OCI-LY1 (cell line): Measurements from ENCODE around the gene MAP3K14.

ENCODE experiments used
- H2AFZ ChIP-seq: fragments of 200-600 bp; sonication (generic), shearing (Covaris generic); 2 replicates; pipeline ENCODE4 v1.6.0; 2014; ENCODE audit warnings: antibody characterized with exemption, mild to moderate bottlenecking, low read length
- H3F3A ChIP-seq: fragments of 200-600 bp; sonication (generic), shearing (Covaris generic); 2 replicates; pipeline ENCODE4 v1.6.0; 2014; ENCODE audit warnings: mild to moderate bottlenecking, antibody characterized with exemption, low read length, moderate library complexity; ENCODE audit not compliant: insufficient read depth
- H3K27ac ChIP-seq: fragments of 200-600 bp; sonication (generic); 2 replicates; pipeline ENCODE4 v1.5.1; 2014; ENCODE audit warnings: low read length, mixed run types, mild to moderate bottlenecking, low read depth; ENCODE audit not compliant: poor library complexity, severe bottlenecking
- H3K27me3 ChIP-seq: fragments of 200-600 bp; sonication (generic); 2 replicates; pipeline ENCODE4 v1.6.0; 2014; ENCODE audit warnings: antibody characterized with exemption, mild to moderate bottlenecking, low read length, moderate library complexity; ENCODE audit not compliant: insufficient read depth
- H3K36me3 ChIP-seq: fragments of 200-600 bp; sonication (generic); 2 replicates; pipeline ENCODE4 v1.6.1; 2014; ENCODE audit warnings: mild to moderate bottlenecking, antibody characterized with exemption, low read length, moderate library complexity, mixed read lengths; ENCODE audit not compliant: insufficient read depth
- H3K4me1 ChIP-seq: fragments of 200-600 bp; sonication (generic); 2 replicates; pipeline ENCODE4 v1.5.1; 2014; ENCODE audit warnings: mild to moderate bottlenecking, low read length, moderate library complexity; ENCODE audit not compliant: insufficient read depth, severe bottlenecking
- H3K4me2 ChIP-seq: fragments of 200-600 bp; sonication (generic), shearing (Covaris generic); 2 replicates; pipeline ENCODE4 v1.6.1; 2014; ENCODE audit warnings: low read length
- H3K4me3 ChIP-seq: fragments of 200-600 bp; sonication (generic); 2 replicates; pipeline ENCODE4 v1.5.1; 2014; ENCODE audit warnings: low read length, low read depth, mild to moderate bottlenecking, mixed read lengths; ENCODE audit not compliant: poor library complexity, severe bottlenecking
- H3K79me2 ChIP-seq: fragments of 200-600 bp; shearing (Covaris generic); 2 replicates; pipeline ENCODE4 v1.6.1; 2016; ENCODE audit warnings: mixed run types, low read length, mixed read lengths; ENCODE audit not compliant: insufficient read depth
- H3K9ac ChIP-seq: fragments of 200-600 bp; sonication (generic), shearing (Covaris generic); 2 replicates; pipeline ENCODE4 v1.6.1; 2014; ENCODE audit warnings: mild to moderate bottlenecking, low read length, mixed read lengths
- H3K9me2 ChIP-seq: fragments of 200-600 bp; sonication (generic), shearing (Covaris generic); 2 replicates; pipeline ENCODE4 v1.6.1; 2014; ENCODE audit warnings: low read depth, mild to moderate bottlenecking, low read length, mixed read lengths
- H3K9me3 ChIP-seq: fragments of 200-600 bp; shearing (Covaris generic); 2 replicates; pipeline ENCODE4 v1.6.1; 2014; ENCODE audit warnings: low read length, mixed read lengths
- H4K20me1 ChIP-seq: fragments of 200-600 bp; sonication (generic), shearing (Covaris generic); 2 replicates; pipeline ENCODE4 v1.6.0; 2016; ENCODE audit warnings: mild to moderate bottlenecking, low read length; ENCODE audit not compliant: insufficient read depth
- EZH2 ChIP-seq: fragments of 200-600 bp; sonication (generic), shearing (Covaris generic); IDR thresholded peaks from 2 replicates; pipeline ENCODE4 v1.8.0; 2017; ENCODE audit warnings: borderline replicate concordance, mixed run types, mild to moderate bottlenecking, antibody characterized with exemption, low read length, moderate library complexity, mixed read lengths
- TF ChIP-seq, protein P1 (sequence below): fragments of 200-600 bp; sonication (generic), shearing (Covaris generic); IDR thresholded peaks from 2 replicates; pipeline ENCODE4 v1.5.1; 2017; ENCODE audit warnings: mild to moderate bottlenecking, antibody characterized with exemption, low read length, moderate library complexity, mixed read lengths

The MAP3K14 gene

DNA sequence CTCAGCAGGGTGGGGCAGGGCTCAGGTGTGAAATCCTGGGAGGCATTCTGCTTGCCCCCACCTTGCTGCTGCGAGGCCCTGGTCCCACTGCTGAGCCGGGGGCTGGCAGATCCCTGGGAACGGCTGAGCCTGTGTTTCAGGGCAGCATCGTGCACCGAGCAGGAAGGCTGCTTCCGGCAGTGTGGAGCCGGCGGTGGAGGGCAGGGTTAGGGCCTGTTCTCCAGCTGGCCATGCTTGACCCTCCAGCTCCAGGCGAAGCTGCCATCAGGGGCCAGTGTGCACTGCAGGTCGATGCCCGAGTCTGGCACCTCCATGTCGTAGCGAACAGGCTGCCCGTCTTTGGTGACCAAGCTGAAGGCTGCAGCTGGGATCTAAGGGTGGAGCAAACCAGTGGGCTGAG is 52.4 kb downstream of the MAP3K14 start:
- no peak for TF ChIP-seq EZH2
- TF ChIP-seq, protein P1, sequence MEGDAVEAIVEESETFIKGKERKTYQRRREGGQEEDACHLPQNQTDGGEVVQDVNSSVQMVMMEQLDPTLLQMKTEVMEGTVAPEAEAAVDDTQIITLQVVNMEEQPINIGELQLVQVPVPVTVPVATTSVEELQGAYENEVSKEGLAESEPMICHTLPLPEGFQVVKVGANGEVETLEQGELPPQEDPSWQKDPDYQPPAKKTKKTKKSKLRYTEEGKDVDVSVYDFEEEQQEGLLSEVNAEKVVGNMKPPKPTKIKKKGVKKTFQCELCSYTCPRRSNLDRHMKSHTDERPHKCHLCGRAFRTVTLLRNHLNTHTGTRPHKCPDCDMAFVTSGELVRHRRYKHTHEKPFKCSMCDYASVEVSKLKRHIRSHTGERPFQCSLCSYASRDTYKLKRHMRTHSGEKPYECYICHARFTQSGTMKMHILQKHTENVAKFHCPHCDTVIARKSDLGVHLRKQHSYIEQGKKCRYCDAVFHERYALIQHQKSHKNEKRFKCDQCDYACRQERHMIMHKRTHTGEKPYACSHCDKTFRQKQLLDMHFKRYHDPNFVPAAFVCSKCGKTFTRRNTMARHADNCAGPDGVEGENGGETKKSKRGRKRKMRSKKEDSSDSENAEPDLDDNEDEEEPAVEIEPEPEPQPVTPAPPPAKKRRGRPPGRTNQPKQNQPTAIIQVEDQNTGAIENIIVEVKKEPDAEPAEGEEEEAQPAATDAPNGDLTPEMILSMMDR: no peak
- H3K9me3 ChIP-seq: no peaks in the 10 kb centered on the region
- no peak overlapping the region for H3K4me3 ChIP-seq
- H3K4me1 ChIP-seq: peaks cover 17% of the 10 kb centered on the region
- H4K20me1 ChIP-seq: no peaks in the 10 kb centered on the region
- H3K9me2 ChIP-seq: no peaks in the 10 kb centered on the region
- no peak overlapping the region for H2AFZ ChIP-seq
- H3K4me2 ChIP-seq: no peak overlapping the region
- no peaks in the 10 kb centered on the region for H3F3A ChIP-seq
- no peak overlapping the region for H3K27ac ChIP-seq
- no peaks in the 10 kb centered on the region for H3K79me2 ChIP-seq
- no peak overlapping the region for H3K9ac ChIP-seq
- no peaks in the 10 kb centered on the region for H3K27me3 ChIP-seq
- H3K36me3 ChIP-seq: peaks cover 21% of the 10 kb centered on the region

DNA sequence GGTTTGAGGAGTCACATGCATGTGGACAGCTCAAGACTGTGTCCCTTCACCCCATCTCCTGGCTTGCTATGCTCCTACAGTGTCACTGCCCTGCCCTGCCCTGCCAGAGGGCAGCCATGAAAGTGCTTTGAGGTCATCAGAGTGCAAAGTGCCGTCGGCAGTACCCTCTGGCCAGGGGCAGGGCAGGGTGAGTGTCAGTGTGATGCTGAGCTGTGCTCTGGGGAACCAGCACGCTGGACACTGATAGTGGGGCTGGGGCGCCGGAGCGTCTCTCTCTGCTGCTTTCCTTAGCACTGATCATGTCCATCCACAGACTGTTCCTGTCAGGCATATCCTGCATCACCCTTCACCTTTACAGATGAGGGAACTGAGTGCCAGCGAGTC is 53.4 kb downstream of the MAP3K14 start:
- Histone ChIP-seq H3K27ac (no peak overlapping the region), H3K4me1 (peaks cover 17% of the 10 kb centered on the region), H3K4me2 (no peak overlapping the region), H3K36me3 (peaks cover 17% of the 10 kb centered on the region), H3K9me3 (no peaks in the 10 kb centered on the region), H2AFZ (no peak overlapping the region), H3K9ac (no peak overlapping the region), H3K4me3 (no peak overlapping the region), H3K79me2 (no peaks in the 10 kb centered on the region), H3F3A (no peaks in the 10 kb centered on the region), H3K27me3 (no peaks in the 10 kb centered on the region), H3K9me2 (no peaks in the 10 kb centered on the region), H4K20me1 (no peaks in the 10 kb centered on the region)
- TF ChIP-seq EZH2: no peak

DNA sequence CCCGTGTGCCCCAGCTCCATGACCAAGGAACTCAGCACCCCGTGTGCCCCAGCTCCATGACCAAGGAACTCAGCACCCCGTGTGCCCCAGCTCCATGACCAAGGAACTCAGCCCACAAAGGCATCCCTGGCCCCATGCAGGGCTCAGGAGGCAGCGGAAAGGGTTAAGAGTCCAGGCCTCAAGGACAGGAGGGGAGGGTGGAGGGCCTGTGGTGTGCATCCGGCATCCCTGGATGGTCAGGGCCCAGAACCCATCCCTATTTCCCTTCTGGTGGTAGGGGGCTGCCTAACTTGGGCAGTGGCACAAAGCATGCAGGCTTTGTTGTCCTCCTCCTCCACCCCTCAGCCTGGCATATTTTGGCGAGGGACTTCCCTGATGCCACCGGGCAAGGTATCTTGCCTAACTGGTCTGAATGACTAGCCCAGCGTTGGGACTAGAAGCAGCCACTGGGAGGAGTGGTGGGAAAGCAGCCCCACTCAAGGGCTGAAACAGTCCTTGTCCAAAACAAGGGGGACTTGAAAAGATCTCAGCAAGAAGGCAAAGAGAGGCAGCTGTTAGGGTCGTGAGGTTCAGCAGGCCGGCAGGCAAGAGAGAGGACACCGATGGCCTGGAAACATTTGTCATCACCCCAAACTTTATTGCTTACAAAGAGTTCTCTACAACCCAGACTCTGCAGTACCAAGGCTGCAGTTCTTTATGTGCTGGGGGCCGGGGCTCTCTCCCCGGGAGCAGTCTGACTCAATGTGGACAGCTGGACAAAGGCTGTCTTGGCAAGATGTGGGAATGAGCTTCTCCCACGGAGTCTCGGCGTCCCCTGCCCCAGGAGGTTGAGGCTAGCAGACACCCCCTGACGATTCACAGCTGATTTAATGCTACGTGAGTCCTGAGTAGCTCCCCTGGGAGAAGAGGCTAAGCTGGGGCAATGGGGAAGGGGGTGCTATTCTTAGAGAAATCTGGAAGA is 54.0 kb downstream of the MAP3K14 start:
- Histone ChIP-seq H3K9me3 (no peaks in the 10 kb centered on the region), H3F3A (no peaks in the 10 kb centered on the region), H3K4me1 (peaks cover 17% of the 10 kb centered on the region), H3K27me3 (no peaks in the 10 kb centered on the region), H3K79me2 (no peaks in the 10 kb centered on the region), H3K4me2 (peak overlapping the region; percentile 69), H4K20me1 (no peaks in the 10 kb centered on the region), H3K27ac (no peak overlapping the region), H3K4me3 (peak overlapping the region; percentile 62), H2AFZ (no peak overlapping the region), H3K36me3 (peaks cover 17% of the 10 kb centered on the region), H3K9ac (peak overlapping the region; percentile 59; the same call in 1 of the 2 replicates), H3K9me2 (no peaks in the 10 kb centered on the region)
- TF ChIP-seq EZH2: no peak
- TF ChIP-seq, protein P1: no peak
